Stimulated activated CD8-positive, alpha-beta memory T cell treated with anti-CD3 and anti-CD28 coated beads, Interleukin-2, amount 100 ng/mL, for 1 hour (primary cell): Measurements from ENCODE around the gene TMBIM6.

Experiments
- DNase-seq, 2 donors: peaks; one replicate each; pipeline ENCODE4 v3.0.0-alpha.2; 2020; ENCODE audit warnings: low read depth in 2 of 2

Gene TMBIM6

DNA sequence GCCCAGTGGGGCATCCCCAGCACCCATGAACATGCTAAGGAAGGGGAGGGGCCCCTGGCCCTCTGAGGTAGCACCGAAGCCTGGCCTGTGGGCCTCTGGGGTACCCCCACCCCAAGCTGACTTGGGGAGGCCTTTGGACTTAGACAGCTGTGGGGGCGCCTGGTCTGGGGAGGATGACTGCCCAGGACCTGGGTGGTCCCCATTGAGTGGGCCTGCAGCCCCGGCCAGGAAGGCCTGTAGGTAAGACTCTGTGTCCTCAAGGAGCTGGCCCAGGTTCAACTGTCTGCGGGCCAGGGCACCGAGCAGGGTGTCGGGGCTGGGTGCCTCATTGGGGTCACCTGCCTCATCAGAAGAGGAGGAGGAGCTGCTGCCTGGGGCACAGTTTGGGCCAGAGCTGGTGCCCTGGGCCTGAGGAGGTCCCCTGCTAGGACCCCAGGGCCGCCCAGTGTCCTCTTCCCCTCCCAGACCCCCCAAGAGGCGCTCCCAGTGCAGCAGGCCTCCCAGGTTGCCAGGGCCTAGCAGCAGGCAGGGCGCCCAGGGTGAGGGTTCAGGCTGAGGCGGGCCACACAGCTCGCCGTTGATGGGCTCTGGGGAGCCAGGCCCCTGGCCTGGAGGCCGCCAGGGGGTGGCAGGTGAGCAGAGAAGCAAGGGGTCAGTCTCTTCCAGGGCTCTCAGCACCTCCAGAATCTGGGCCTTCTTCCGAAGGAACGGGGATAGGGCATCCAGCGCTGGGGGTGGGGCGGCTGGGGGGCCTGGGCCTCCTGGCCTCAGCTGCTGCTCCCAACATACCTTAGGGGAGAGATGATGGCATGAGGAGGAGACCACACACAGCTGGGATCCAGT is 55.5 kb downstream of the TMBIM6 start:
- no peak for DNase-seq

DNA sequence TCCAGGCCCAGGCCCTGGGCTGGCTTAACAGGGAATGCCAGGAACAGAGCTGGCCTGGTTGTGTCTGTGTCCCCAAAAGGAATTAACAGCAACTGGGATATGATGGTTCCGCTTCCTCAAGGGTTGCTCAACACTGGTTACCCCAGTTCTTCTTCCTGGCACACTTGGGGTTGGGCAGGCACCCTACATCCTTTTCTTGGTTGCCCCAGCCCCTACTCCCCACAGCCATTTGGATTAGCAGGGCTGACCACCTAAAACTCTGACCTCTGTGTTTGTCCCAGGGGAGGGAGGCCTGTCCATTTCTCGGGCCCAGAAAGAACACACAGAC is 56.1 kb downstream of the TMBIM6 start:
- no peak for DNase-seq

DNA sequence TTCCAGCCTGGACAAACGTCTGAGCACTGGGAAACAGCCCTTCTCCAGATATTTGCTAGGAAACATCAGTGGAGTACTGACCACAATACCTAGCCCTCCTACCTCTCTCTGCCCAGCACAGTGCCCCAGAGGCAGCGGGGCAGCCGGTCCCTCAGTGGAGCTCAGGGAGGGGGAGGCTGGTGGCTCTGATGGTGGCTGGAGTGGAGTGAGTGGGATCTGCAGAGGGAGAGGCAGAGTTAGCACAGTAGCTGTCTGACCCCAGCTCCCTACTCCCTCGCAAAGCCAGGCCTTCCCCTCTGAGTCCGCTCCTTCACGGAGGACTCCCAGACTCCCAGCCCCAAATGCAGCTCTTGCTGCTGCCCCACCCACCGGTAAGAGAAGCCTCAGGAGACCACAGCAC is 56.9 kb downstream of the TMBIM6 start:
- no peak for DNase-seq

DNA sequence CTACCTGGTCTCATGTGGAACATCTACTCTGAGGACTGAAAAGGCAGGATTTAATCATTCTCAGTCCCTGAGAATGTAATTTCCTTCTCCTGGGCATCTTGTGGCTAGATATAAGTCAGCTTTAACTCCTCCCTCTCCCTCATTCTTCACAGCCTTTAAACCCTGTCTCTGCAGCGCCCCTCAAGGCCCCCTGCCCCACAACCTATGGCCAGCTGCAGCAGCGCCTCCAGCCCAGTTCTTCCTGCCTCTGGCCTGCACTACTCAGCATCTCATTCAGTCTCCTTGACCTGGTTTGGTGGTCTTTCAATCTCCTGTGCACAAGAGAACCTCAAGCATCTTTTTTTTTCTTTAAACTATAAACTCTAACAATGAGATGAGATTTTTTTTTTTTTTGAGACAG is 57.6 kb downstream of the TMBIM6 start:
- no peak for DNase-seq

DNA sequence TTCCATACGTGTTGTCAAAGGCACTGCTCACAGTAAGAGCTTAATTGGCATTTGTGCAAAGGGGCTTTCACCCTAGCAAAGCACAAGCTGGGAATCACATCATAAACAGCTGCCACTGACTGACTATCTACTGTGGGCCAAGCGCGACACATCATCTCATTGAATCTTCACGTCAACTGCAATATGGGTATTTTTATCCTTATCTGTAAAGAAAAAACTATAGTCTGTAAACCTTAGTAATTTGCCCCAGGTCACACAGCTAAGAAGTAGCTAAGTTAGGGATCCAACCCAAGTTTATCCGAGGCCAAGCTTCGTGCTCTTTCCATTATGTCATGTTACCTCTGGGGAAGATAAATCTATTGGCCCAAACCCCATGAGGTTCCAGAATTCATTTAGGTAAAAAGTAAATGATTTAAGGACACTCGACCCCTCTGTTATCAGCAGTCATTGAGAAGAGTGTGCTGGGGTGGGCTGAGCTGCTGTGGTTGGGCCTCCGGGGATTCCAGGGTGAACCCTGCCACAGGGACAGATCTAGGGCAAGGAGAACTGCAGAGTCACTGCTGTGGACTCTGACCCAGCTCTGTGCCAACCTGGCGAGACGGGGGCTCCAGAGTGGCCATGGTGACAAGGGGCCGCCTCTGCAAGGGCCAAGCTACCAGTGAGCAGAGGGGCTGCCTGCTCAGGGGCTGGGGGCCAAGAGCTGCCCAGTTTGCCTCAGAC is 59.2 kb downstream of the TMBIM6 start:
- DNase-seq = no peak

DNA sequence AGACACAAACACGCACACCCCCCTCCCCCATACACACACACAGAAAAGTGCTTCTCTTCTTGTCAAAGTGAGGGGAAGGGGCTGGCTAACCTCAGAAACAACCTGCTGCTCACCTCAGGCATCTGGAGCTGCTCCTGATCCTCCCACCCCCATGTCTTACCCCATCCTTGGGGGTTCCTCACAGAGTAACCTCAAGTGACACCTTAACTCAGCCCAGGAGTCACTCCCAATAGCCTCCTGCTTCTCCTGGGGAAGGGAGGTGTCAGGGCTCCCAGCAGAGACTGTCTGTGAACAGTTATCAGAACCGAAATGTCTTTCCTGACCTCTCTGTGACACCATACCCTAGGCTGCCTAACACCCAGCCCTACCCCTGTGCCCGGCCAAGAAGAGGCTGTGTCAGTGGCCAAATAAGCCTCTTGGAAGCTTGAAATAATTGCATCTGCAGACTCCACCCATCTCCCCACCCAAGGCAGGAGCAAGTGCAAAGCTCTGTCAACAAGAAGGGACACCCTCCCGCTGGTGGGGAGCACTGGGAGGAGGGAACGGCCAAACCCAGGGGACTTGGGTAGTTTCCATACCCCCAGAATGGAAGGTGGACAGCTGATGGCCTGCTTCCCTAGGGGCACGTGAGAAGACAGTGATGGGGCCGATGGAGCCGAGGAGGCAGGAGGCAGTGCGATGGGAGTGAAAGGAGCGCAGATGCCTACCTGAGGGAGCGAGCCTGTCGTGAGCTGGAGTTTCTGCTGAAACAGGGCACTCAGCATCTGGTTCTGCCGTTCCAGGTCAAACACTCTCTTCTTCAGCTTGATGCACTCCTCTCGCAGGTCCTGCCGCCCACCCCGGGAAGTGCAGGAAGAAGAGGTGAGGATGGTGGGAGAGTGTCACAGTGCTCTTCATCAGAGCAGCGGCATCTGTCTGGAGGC is 60.0 kb downstream of the TMBIM6 start:
- no peak for DNase-seq

DNA sequence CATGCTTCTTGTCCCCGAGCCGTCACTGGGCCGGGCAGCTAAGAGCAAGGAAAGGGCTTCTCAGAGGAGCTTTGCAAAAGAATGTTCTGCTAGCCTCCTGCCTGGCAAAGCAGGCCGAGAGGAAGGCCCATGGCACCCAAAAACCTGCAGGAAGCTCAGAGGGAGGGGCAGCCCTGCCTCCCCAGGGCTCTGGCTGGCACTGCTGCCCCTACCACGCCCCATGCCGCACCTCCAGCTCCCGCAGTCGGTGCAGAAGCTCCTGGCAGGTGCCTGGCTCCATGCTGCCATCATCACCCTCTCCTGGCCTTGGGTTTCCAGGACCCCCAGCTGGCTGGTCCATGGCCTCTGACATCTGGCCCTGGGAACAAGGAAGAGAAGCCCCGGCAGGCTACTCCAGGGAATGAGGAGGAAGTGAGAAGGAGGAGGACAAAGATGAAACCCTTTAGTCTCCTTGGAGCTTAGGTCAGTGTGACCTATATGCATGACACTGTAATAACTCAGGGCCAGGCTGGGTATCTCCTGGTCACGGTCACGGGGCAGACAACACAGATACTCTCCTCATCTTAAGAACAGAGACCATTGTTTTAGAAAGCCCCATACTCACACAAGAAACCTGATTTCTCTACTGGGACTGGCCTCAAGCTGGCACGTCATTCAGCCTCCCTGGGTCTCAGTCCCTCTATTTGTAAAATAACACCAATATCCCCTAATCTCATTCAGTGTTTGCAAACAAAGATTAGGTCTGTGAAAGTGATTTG is 62.5 kb downstream of the TMBIM6 start:
- DNase-seq = no peak

DNA sequence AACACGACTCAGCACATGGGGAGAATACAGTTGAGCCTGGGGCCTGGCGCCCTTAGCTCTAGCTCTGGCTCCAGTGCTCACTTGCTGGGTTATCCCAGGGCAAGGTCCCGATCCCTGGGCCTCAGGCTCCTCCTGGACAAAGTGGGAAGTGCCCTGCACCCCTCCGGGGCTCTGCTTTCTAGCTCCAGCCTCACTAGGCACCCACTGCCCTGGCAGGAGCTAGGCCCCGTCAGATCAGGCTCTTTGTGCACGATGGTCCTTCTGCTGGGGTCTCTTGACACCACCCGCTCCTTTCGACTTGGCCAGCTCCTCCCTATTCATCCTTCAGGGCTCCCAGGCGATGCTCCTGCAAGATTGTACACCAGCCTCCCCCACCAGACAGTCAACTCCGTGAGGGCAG is 63.5 kb downstream of the TMBIM6 start:
- DNase-seq = no peak

DNA sequence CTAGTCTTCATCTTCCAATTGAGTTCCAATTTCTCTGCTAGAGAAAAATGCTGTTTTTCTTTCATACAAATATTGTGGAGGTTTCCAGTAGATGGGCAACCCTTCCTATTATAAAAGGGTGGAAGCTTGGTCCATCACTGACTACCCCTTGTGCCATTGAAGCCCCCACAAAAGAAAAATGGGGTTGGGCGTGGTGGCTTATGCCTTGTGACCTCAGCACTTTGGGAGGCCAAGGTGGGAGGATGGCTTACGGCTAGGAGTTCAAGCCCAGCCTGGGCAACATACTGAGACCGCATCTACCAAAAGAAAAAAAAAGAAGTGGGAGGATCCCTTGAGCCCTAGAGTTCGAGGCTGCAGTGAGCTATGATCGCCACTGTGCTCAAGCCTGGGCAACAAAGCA is 64.1 kb downstream of the TMBIM6 start:
- no peak for DNase-seq

DNA sequence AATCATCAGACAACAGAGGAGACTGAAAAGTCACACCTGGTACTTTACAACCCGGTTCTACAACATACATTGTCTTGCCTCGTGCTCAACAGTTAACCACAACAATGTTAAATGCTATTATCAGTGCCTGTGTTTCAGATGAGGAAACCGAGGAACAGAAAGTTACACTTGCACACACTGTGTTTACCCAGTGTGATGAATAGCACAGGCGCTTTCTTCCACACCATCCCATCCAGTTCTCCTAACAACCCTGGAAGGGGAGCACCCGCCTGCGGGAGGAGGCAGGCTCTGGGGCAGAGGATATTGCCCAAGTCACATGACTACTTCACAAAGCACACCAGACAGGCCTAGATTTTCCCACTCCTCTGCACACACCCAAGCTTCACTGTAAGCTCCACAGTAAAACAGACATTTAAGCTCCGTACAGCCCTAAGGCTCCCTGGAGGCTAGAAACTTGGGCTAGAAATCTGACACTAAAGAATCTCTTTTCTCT is 65.0 kb downstream of the TMBIM6 start:
- DNase-seq = no peak

DNA sequence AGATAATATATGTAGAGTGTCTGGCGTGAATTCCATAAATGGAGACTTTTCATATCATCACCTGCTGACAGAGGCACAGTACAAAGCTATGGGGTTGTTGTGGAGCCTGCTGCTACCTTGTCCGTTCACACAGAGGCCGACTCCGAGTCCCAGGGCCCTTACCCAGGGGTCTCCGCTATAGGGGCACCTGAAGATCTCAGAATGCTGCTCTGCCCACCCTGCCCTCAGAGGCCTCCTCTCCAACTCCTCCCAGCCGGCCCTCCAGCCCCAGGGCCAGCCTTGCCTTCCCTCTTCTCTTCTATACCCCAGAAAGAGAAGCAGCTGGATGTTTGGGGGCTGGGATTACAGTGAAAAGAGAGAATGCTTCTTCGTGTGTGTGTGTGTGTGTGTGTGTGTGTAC is 65.5 kb downstream of the TMBIM6 start:
- no peak for DNase-seq

DNA sequence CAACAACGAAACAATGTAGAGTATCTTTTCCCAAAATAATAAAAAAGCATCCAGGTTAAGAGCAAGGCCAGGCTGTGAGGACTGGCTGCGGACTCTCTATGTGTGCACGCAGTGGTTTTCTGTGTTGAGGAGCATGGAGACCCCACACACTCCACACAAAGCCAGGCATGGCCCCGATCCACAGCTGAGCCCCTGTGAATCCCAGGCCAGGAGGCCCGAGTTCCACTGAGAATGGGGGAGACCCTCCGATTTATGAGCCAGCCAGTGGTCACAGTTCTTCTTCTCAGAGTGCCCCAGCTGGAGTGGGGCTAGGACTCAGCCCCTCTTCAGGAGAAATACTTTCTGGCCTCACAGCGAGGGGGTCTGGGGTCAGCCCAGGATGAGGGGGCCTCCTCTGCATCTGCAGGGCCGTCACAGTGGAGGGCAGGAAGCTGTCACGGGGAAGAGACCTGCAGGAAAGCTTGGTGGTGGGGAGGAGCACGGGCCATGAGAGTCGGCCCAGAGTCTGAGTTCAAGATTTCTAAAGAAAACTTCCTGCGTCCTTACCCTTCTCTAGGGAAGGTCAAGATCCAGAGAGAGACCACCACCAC is 66.7 kb downstream of the TMBIM6 start:
- no peak for DNase-seq

DNA sequence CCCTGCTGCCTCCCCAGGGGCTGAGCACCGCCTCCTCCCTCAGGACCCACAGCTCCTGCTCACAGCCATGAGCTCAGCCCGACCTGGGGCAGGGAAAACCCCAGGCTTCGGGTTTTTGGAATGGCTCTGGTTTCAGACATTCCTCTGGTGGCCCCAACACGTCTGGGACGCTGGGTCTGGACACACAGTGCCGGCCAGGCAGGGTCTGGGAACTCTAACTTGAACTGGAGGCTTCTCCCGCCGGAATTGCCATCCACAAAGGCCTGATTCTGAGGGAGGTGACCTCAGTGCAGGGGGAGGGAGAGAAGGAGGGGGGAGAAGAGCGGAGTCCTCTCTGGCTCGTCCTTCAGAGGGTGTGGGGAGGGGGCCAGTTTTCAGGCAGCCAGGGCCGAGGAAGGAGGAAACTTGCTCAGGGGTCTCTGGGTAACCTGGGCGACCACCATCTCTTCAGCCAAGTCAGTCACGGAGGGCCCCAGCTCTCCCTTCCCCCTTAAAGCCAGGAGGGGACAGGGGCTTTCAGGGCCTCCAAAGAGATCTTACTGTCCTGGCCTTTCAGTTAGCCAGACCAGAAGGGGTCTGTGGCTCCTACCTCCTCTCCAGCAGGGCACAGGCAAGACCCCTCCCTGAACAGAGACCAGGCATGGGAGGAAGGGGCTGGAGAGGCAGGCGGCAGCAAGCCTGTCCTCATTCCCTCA is 67.5 kb downstream of the TMBIM6 start:
- DNase-seq = no peak

DNA sequence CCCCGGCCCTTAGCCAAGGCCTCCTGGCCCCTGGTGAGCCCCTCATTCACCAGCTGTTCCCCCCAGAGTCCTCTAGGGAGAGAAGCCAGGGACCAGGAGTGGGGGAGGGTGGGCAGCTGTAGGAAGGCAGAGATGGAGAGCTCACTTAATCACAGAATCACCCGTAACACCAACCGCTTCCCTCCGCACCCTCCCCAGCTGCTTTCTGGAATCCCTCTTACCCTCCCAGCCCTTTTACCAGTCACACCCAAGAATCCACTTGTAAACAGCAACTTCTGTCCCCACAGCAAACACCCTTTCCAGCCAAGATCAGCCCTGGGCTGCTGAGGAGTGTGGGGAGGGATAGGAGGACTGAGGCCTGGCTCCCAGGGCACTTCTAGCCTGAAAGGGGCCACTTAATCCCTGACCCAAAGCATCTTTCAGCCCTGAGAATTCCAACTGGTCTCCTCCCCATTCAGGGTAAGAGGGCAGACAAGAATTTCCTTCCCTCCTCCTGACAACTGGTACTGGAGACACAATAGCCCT is 68.1 kb downstream of the TMBIM6 start:
- no peak for DNase-seq

DNA sequence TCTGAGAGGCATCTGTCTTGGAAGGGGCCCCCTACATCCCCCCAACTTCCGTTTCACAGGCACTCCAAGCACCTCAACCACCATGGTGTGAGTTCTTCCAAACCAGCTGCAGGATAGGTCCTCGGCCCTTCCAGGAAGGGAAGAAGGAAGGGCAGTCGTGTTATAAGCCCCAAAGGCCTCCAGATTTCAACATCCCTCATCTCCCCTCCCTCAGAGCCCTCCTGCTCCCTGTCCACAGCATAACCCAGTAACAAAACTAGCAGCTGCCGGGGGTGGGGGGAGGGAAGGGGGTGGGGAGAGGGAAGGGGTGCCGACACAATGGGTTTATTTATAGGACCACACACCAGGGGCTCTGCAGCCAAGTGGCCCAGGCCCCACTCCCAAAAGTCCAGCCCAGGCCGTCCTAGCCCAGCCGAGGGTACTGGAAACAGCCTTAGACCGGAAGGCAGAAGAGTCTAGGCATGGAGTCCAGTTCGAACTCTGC is 68.6 kb downstream of the TMBIM6 start:
- no peak for DNase-seq

DNA sequence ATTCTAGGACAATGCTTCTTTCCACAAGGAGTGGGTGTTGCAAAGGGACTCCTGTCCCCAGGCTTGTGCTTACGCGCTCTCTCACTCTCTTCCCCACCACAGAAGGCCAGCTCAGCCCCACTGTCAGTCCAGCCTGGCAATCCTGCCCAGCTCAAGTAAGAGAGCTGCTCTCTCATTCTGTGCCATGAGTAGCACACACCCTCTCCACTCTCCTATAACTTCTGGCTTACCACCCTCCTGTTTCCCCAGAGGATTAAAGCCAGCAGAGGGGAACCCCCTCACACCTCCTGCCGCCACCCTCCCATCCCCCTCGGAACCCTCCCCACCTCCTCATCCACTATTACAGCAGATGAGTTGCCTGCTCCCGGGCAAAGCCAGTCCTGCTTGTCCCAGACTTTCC is 69.8 kb downstream of the TMBIM6 start:
- DNase-seq = no peak

DNA sequence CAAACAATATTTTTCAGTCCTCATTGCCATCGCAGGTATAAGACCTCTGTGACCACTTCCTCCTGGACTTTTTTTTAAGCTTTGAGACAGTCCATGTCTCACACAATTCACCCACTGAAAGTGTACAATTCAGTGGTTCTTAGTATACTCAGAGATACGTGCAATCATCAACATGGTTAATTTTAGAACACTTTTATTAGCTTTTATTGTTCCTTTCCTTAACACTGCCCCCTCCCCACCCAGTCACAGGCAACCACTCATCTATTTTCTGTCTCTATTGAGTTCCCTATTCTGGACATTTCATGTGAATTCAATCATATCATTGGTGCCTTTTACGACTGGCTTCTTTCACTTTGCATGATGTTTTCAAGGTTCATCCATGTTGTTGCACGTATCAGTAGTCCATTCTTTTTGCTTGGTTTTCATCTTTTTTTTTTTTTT is 70.6 kb downstream of the TMBIM6 start:
- DNase-seq = no peak

DNA sequence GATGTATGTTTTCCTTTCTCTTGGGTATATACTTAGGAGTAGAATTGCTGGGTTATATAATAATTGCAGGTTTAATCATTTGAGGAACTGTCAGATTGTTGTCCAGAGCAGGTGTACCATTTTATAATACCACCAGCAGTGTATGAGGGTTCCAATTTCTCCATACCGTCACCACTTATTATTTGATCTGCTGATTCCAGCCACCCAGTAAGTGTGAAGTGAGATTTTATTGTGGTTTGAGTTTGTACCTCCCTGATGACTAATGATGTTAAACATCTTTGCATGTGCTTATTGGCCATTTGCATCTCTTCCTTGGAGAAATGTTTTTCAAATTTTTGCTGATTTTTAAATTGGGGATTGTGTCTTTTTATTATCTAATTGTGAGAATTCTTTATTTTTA is 71.8 kb downstream of the TMBIM6 start:
- DNase-seq = no peak
